Vagina (tissue), 2 donors: ENCODE results near the gene LRRTM3. TPM values are rescaled to one million over a fixed set of nuclear protein-coding genes. Genes with fewer than 3 reads are reported as not detected.

Source experiments
- DNase-seq, 2 donors: peaks; one replicate each; pipeline ENCODE4 v3.0.0-alpha.2; 2017; ENCODE audit errors: extremely low spot score in 2 of 2
- H3K27ac ChIP-seq: fragments of 200-600 bp; sonication (generic); one replicate; pipeline ENCODE4 v1.5.1; 2019
- H3K27me3 ChIP-seq: fragments of 200-600 bp; sonication (generic); one replicate; pipeline ENCODE4 v1.5.1; 2019
- H3K36me3 ChIP-seq, 2 donors: fragments of 200-600 bp; sonication (generic); one replicate each; pipeline ENCODE4 v1.5.1; 2017 to 2019
- H3K4me1 ChIP-seq: fragments of 200-600 bp; sonication (generic); one replicate; pipeline ENCODE4 v1.5.1; 2019
- H3K4me3 ChIP-seq, 2 donors: fragments of 200-600 bp; sonication (generic); 1 replicate in 1 of 2; 2 replicates in 1 of 2; pipeline ENCODE4 v1.5.1; 2016 to 2019
- H3K9me3 ChIP-seq: fragments of 200-600 bp; sonication (generic); one replicate; pipeline ENCODE4 v1.5.1; 2019
- POLR2A ChIP-seq, 2 donors: fragments of 450-650 bp; IDR thresholded peaks; one replicate each; pipeline ENCODE4 v1.6.1; 2017; ENCODE audit warnings: antibody characterized with exemption in 2 of 2, mild to moderate bottlenecking in 2 of 2, moderate library complexity in 2 of 2
- POLR2AphosphoS5 ChIP-seq, 2 donors: sonication (generic); formaldehyde crosslinking; IDR thresholded peaks; one replicate each; pipeline ENCODE4 v1.9.0; 2017; ENCODE audit warnings: antibody characterized with exemption in 2 of 2, mild to moderate bottlenecking in 2 of 2, low read depth in 1 of 2; ENCODE audit not compliant: insufficient read depth in 1 of 2
- intact Hi-C: fragments of 100-400 bp; cut with DNase I; formaldehyde crosslinking; loops from one replicate; pipeline ENCODE4 v1.15.1; 2023
- total RNA-seq: library from RNA; depleted of rRNA; stranded (reverse); fragments of >200 nt; gene quantifications from one replicate; pipeline ENCODE4 v1.2.3, GENCODE V29; 2016
- TF ChIP-seq, protein P1 (sequence below), 3 experiments: fragments of 450-650 bp in 2 of 3; fragments of 200-600 bp in 1 of 3; sonication (generic) in 1 of 3; IDR thresholded peaks; one replicate each; pipeline ENCODE4 v1.5.1; 2017 to 2019; ENCODE audit warnings: antibody characterized with exemption in 3 of 3, mild to moderate bottlenecking in 2 of 3, moderate library complexity in 2 of 3

Gene LRRTM3
- total RNA-seq, 1 donor from 2014 or later, result 0.25 TPM

GRCh38 chr10:66942407-66942806 lies 16.6 kb downstream of the LRRTM3 start:
- Histone ChIP-seq H3K4me1 (no peaks in the 10 kb centered on the region), H3K9me3 (no peaks in the 10 kb centered on the region), H3K27me3 (no peaks in the 10 kb centered on the region), H3K27ac (no peak overlapping the region), H3K36me3 (no peaks in the 10 kb centered on the region), H3K4me3 (no peak overlapping the region)
- intact Hi-C loops, result no loop called here
- TF ChIP-seq POLR2A (IDR thresholded peaks at IDR 0.05) (no peak), POLR2AphosphoS5 (IDR thresholded peaks at IDR 0.05; ENCODE audit: insufficient read depth in 1 of 2, low read depth in 1 of 2) (no peak)
- TF ChIP-seq, protein P1, sequence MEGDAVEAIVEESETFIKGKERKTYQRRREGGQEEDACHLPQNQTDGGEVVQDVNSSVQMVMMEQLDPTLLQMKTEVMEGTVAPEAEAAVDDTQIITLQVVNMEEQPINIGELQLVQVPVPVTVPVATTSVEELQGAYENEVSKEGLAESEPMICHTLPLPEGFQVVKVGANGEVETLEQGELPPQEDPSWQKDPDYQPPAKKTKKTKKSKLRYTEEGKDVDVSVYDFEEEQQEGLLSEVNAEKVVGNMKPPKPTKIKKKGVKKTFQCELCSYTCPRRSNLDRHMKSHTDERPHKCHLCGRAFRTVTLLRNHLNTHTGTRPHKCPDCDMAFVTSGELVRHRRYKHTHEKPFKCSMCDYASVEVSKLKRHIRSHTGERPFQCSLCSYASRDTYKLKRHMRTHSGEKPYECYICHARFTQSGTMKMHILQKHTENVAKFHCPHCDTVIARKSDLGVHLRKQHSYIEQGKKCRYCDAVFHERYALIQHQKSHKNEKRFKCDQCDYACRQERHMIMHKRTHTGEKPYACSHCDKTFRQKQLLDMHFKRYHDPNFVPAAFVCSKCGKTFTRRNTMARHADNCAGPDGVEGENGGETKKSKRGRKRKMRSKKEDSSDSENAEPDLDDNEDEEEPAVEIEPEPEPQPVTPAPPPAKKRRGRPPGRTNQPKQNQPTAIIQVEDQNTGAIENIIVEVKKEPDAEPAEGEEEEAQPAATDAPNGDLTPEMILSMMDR (IDR thresholded peaks at IDR 0.05), result no peak
- no peak for DNase-seq

- H3K4me1 ChIP-seq, result no peaks in the 10 kb centered on the region
- no peak for DNase-seq
- no peak overlapping the region for H3K27ac ChIP-seq
- H3K9me3 ChIP-seq, result no peaks in the 10 kb centered on the region
- intact Hi-C loops, result no loop called here
- H3K36me3 ChIP-seq, result no peaks in the 10 kb centered on the region
- TF ChIP-seq POLR2AphosphoS5 (IDR thresholded peaks at IDR 0.05; ENCODE audit: insufficient read depth in 1 of 2, low read depth in 1 of 2), result no peak
- TF ChIP-seq, protein P1 (IDR thresholded peaks at IDR 0.05), result no peak
- no peak for TF ChIP-seq POLR2A (IDR thresholded peaks at IDR 0.05)
- H3K27me3 ChIP-seq, result no peaks in the 10 kb centered on the region
- no peak overlapping the region for H3K4me3 ChIP-seq
These were observed 17.8 kb downstream of the LRRTM3 start for GRCh38 chr10:66943590-66943989.

DNA sequence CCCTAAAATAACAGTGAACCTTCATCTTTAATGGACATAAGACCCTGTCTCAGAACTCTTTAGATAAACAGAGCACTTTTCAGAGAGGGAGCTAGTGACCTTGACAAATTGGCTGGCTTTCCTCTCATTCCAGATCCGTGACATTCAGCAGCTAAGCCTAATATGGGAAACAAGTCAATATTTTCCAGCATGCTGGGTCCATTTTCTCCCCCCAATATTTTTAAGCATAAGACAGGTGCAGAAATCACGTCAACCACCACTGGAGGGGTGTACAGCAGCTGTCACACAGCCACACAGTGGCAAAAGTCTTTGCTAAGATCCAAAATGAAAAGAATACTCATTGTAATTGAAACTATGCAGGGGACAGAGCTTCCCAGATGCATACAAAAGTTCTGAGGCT lies 26.1 kb downstream of the LRRTM3 start:
- no peak overlapping the region for H3K27ac ChIP-seq
- no peak for DNase-seq
- intact Hi-C loops, result no loop called here
- TF ChIP-seq POLR2AphosphoS5 (IDR thresholded peaks at IDR 0.05; ENCODE audit: insufficient read depth in 1 of 2, low read depth in 1 of 2) (no peak), POLR2A (IDR thresholded peaks at IDR 0.05) (no peak)
- TF ChIP-seq, protein P1 (IDR thresholded peaks at IDR 0.05), result no peak
- H3K36me3 ChIP-seq, result no peaks in the 10 kb centered on the region
- H3K27me3 ChIP-seq, result no peaks in the 10 kb centered on the region
- H3K9me3 ChIP-seq, result no peaks in the 10 kb centered on the region
- no peak overlapping the region for H3K4me3 ChIP-seq
- H3K4me1 ChIP-seq, result no peaks in the 10 kb centered on the region

GRCh38 chr10:66958466-66958865 lies 32.6 kb downstream of the LRRTM3 start:
- TF ChIP-seq, protein P1 (IDR thresholded peaks at IDR 0.05), result no peak
- TF ChIP-seq POLR2A (IDR thresholded peaks at IDR 0.05) (no peak), POLR2AphosphoS5 (IDR thresholded peaks at IDR 0.05; ENCODE audit: insufficient read depth in 1 of 2, low read depth in 1 of 2) (no peak)
- Histone ChIP-seq H3K36me3 (no peaks in the 10 kb centered on the region), H3K27me3 (no peaks in the 10 kb centered on the region), H3K4me3 (no peak overlapping the region), H3K9me3 (no peaks in the 10 kb centered on the region), H3K27ac (no peak overlapping the region), H3K4me1 (no peaks in the 10 kb centered on the region)
- intact Hi-C loops, result no loop called here
- DNase-seq, result no peak

- no peak for DNase-seq
- Histone ChIP-seq H3K9me3 (no peaks in the 10 kb centered on the region), H3K36me3 (no peaks in the 10 kb centered on the region), H3K27me3 (no peaks in the 10 kb centered on the region), H3K27ac (no peak overlapping the region), H3K4me3 (no peak overlapping the region), H3K4me1 (no peaks in the 10 kb centered on the region)
- intact Hi-C loops, result no loop called here
- TF ChIP-seq, protein P1 (IDR thresholded peaks at IDR 0.05), result no peak
- TF ChIP-seq POLR2AphosphoS5 (IDR thresholded peaks at IDR 0.05; ENCODE audit: insufficient read depth in 1 of 2, low read depth in 1 of 2), result no peak
- no peak for TF ChIP-seq POLR2A (IDR thresholded peaks at IDR 0.05)
These were observed 39.1 kb downstream of the LRRTM3 start for GRCh38 chr10:66964946-66965345.
